HUES48 (cell line): ENCODE measurements around the gene NHP2.
"Not testable (repeated sequence)": the region's sequence is repeated elsewhere in the genome, so short reads cannot be mapped to it uniquely, and the experiment has no call there.

ENCODE experiments used
- H3K27ac ChIP-seq: one replicate; pipeline ENCODE4 v1.7.0; 2013; ENCODE audit warnings: low read depth, low read length, inconsistent platforms
- H3K27me3 ChIP-seq: 2 replicates; pipeline ENCODE4 v1.6.1; 2013; ENCODE audit warnings: mild to moderate bottlenecking, low read length; ENCODE audit not compliant: control insufficient read depth, insufficient read depth
- H3K36me3 ChIP-seq: 2 replicates; pipeline ENCODE4 v1.6.1; 2013; ENCODE audit warnings: low read length; ENCODE audit not compliant: control insufficient read depth, insufficient read depth
- H3K4me1 ChIP-seq: 2 replicates; pipeline ENCODE4 v1.6.1; 2013; ENCODE audit warnings: mild to moderate bottlenecking, low read length; ENCODE audit not compliant: control insufficient read depth, insufficient read depth
- H3K4me3 ChIP-seq: 2 replicates; pipeline ENCODE4 v1.5.1; 2013; ENCODE audit warnings: mild to moderate bottlenecking, low read depth, low read length
- H3K9ac ChIP-seq: 2 replicates; pipeline ENCODE4 v1.6.1; 2013; ENCODE audit warnings: mild to moderate bottlenecking, low read depth, low read length, moderate library complexity
- H3K9me3 ChIP-seq: 2 replicates; pipeline ENCODE4 v1.6.1; 2013; ENCODE audit warnings: low read length; ENCODE audit not compliant: control insufficient read depth, insufficient read depth

Gene NHP2

GRCh38 chr5:178153530-178154340, at the start of gene NHP2:
NHP2 (minus strand) TSS chr5:178153885; CDS start chr5:178153817, 68 bp downstream.
- peaks cover 38% of the 10 kb centered on the region for H3K36me3 ChIP-seq
- peak within 1 kb of the TSS; percentile 76 for H3K27ac ChIP-seq
- H3K27me3 ChIP-seq: no peaks in the 10 kb centered on the region
- H3K4me3 ChIP-seq: peak within 1 kb of the TSS; percentile 89
- H3K9ac ChIP-seq: peak within 1 kb of the TSS; percentile 82
- H3K9me3 ChIP-seq: no peaks in the 10 kb centered on the region
- no peaks in the 10 kb centered on the region; the same call in 1 of the 2 replicates for H3K4me1 ChIP-seq

DNA sequence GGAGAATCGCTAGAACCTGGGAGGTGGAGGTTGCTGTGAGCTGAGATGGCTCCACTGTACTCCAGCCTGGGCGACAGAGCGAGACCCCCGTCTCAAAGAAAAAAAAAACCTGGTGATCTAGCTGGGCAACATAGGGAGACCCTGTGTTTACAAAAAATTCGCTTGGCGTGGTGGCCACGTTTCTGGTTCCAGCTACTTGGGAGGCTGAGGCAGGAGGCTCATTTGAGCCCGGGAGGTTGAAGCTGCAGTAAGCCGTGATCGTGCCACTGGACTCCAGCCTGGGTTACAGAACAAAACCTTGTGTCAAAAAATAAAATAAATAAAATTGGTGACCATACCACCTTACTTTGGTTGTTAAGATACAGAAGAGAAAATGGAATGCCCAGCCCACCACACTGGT, 48.9 kb upstream of the NHP2 start:
- peaks cover 4% of the 10 kb centered on the region; the same call in 1 of the 2 replicates for H3K27me3 ChIP-seq
- no peak overlapping the region for H3K4me3 ChIP-seq
- H3K27ac ChIP-seq: no peak overlapping the region
- peaks cover 10% of the 10 kb centered on the region; the same call in 1 of the 2 replicates for H3K4me1 ChIP-seq
- no peak overlapping the region for H3K9ac ChIP-seq
- peaks cover 22% of the 10 kb centered on the region for H3K36me3 ChIP-seq
- H3K9me3 ChIP-seq: no peaks in the 10 kb centered on the region

GRCh38 chr5:178201927-178202235, 48.2 kb upstream of the NHP2 start:
- no peak overlapping the region for H3K9ac ChIP-seq
- peaks cover 4% of the 10 kb centered on the region; the same call in 1 of the 2 replicates for H3K27me3 ChIP-seq
- peaks cover 10% of the 10 kb centered on the region; the same call in 1 of the 2 replicates for H3K4me1 ChIP-seq
- no peak overlapping the region for H3K27ac ChIP-seq
- H3K36me3 ChIP-seq: peaks cover 16% of the 10 kb centered on the region
- H3K4me3 ChIP-seq: no peak overlapping the region
- no peaks in the 10 kb centered on the region for H3K9me3 ChIP-seq

DNA sequence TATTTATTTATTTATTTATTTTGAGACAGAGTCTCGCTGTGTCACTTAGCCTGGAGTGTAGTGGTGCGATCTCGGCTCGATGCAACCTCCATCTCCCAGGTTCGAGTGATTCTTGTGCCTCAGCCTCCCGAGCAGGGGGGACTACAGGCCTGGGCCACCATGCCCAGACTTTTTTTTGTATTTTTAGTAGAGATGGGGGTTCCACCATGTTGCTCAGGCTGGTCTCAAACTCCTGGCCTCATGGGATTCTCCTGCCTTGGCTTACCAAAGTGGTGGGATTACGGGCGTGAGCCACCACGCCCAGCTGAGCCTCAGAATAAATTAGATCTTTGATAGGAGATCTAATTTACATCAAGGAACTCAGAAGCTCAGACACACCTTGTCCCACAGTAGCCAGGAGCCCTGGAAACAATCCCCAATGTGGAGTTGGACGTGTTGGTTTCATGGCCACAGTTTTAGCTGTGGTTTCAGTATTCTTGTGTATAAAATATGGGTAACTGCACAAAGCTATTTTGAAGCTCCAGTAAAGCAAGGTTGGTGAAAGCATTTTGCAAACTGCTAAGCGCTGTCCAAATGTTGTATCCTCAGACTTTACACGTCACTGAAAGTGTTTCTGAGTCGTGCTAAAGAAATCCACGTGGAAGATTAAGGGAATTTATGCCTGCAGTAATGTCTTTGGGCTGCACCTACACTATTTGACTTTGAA, 47.7 kb upstream of the NHP2 start:
- H3K36me3 ChIP-seq: peaks cover 11% of the 10 kb centered on the region
- no peak overlapping the region for H3K9ac ChIP-seq
- peaks cover 4% of the 10 kb centered on the region; the same call in 1 of the 2 replicates for H3K27me3 ChIP-seq
- H3K4me3 ChIP-seq: no peak overlapping the region
- H3K27ac ChIP-seq: no peak overlapping the region
- peaks cover 7% of the 10 kb centered on the region; the same call in 1 of the 2 replicates for H3K4me1 ChIP-seq
- H3K9me3 ChIP-seq: no peaks in the 10 kb centered on the region

- H3K36me3 ChIP-seq: no peaks in the 10 kb centered on the region
- no peak overlapping the region for H3K27ac ChIP-seq
- H3K4me1 ChIP-seq: no peaks in the 10 kb centered on the region
- no peaks in the 10 kb centered on the region for H3K9me3 ChIP-seq
- H3K4me3 ChIP-seq: no peak overlapping the region
- no peak overlapping the region for H3K9ac ChIP-seq
- peaks cover 4% of the 10 kb centered on the region; the same call in 1 of the 2 replicates for H3K27me3 ChIP-seq
Measured at GRCh38 chr5:178199581-178200434, 46.1 kb upstream of the NHP2 start.

GRCh38 chr5:178198706-178199105, 45.0 kb upstream of the NHP2 start:
- no peaks in the 10 kb centered on the region for H3K9me3 ChIP-seq
- no peak overlapping the region for H3K4me3 ChIP-seq
- peaks cover 4% of the 10 kb centered on the region; the same call in 1 of the 2 replicates for H3K27me3 ChIP-seq
- H3K9ac ChIP-seq: no peak overlapping the region
- no peaks in the 10 kb centered on the region for H3K36me3 ChIP-seq
- H3K4me1 ChIP-seq: peaks cover 5% of the 10 kb centered on the region
- H3K27ac ChIP-seq: no peak overlapping the region

DNA sequence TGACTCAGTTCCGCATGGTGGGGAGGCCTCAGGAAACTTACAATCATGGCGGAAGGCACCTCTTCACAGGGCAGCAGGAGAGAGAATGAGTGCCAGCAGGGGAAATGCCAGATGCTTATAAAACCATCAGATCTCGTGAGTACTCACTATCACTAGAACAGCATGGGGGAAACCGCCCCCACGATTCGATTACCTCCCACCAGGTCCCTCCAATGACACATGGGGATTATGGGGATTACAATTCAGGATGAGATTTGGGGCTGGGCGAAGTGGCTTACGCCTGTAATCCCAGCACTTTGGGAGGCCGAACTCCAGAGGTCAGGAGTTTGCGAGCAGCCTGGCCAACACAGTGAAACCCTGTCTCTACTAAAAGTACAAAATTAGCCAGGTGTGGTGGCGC, 44.5 kb upstream of the NHP2 start:
- not testable (repeated sequence) for H3K4me1 ChIP-seq, H3K36me3 ChIP-seq, H3K27me3 ChIP-seq, H3K27ac ChIP-seq, H3K9ac ChIP-seq, H3K4me3 ChIP-seq, H3K9me3 ChIP-seq

DNA sequence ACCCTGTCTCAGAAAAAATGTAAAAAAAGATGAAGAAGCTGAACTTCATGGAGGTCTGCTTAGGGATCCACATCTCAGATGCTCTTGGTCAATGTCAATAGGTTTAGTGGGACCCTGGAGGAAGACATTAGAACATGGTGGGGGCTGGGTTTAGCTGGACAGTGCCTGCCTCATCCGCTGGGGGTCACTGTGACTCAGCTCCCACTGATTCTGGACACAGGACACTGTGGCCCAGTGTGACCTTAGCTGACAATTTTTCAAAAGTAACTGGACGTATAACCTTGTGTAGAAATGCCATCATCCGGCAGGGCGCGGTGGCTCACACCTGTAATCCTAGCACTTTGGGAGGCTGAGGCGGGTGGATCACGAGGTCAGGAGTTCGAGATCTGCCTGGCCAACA, 43.3 kb upstream of the NHP2 start:
- Histone ChIP-seq H3K4me1 (peaks cover 5% of the 10 kb centered on the region), H3K27me3 (peaks cover 3% of the 10 kb centered on the region; the same call in 1 of the 2 replicates), H3K4me3 (no peak overlapping the region), H3K9me3 (peaks cover 2% of the 10 kb centered on the region; the same call in 1 of the 2 replicates), H3K27ac (no peak overlapping the region), H3K9ac (no peak overlapping the region), H3K36me3 (no peaks in the 10 kb centered on the region)

- H3K36me3 ChIP-seq: no peaks in the 10 kb centered on the region
- peak overlapping the region; percentile 10 for H3K27ac ChIP-seq
- H3K4me1 ChIP-seq: peaks cover 5% of the 10 kb centered on the region
- H3K9me3 ChIP-seq: peaks cover 2% of the 10 kb centered on the region; the same call in 1 of the 2 replicates
- H3K9ac ChIP-seq: no peak overlapping the region
- H3K27me3 ChIP-seq: no peaks in the 10 kb centered on the region
- no peak overlapping the region for H3K4me3 ChIP-seq
Measured at GRCh38 chr5:178196281-178196812, 42.7 kb upstream of the NHP2 start.

GRCh38 chr5:178194026-178194425, 40.3 kb upstream of the NHP2 start:
- Histone ChIP-seq H3K9me3 (peaks cover 2% of the 10 kb centered on the region; the same call in 1 of the 2 replicates), H3K9ac (no peak overlapping the region), H3K4me3 (no peak overlapping the region), H3K27ac (no peak overlapping the region), H3K27me3 (no peaks in the 10 kb centered on the region), H3K36me3 (no peaks in the 10 kb centered on the region), H3K4me1 (peaks cover 5% of the 10 kb centered on the region)
